ENCODE data around the gene MINK1. TPM values are rescaled to one million over a fixed set of nuclear protein-coding genes. Genes with fewer than 3 reads are reported as not detected.

The MINK1 gene
- total RNA-seq, 1 donor from 2014 or later: 63.2 TPM

- Histone ChIP-seq H3K27me3 (ENCODE audit: insufficient read depth, low read length) (no peaks in the 10 kb centered on the region), H3K36me3 (ENCODE audit: insufficient read depth, low read length) (no peaks in the 10 kb centered on the region), H3K27ac (ENCODE audit: low read depth, low read length) (no peak overlapping the region), H4K20me1 (ENCODE audit: insufficient read depth, low read length) (peaks cover 26% of the 10 kb centered on the region), H2AFZ (ENCODE audit: low read depth, low read length) (no peak overlapping the region), H3K4me3 (ENCODE audit: insufficient read depth, low read depth, low read length) (no peak overlapping the region), H3K4me2 (ENCODE audit: low read length) (no peak overlapping the region), H3K4me1 (ENCODE audit: insufficient read depth, low read length) (no peaks in the 10 kb centered on the region), H3K79me2 (ENCODE audit: insufficient read depth, low read length) (no peaks in the 10 kb centered on the region), H3K9ac (ENCODE audit: low read length) (no peak overlapping the region), H3K9me3 (ENCODE audit: insufficient read depth, low read depth, low read length) (no peaks in the 10 kb centered on the region)
- no peak for DNase-seq (ENCODE audit: low read depth)
- Mint-ChIP-seq H3K4me3 (ENCODE audit: unreplicated experiment) (no peak overlapping the region), H3K4me1 (ENCODE audit: low read depth, unreplicated experiment) (no peaks in the 10 kb centered on the region), H3K27ac (ENCODE audit: unreplicated experiment) (no peak overlapping the region), H3K36me3 (ENCODE audit: low read depth, unreplicated experiment) (peaks cover 12% of the 10 kb centered on the region), H3K9me3 (ENCODE audit: unreplicated experiment) (no peaks in the 10 kb centered on the region), H3K27me3 (ENCODE audit: low read depth, unreplicated experiment) (no peaks in the 10 kb centered on the region)
- TF ChIP-seq EZH2 (IDR thresholded peaks at IDR 0.05; ENCODE audit: insufficient read depth, low read length): no peak
- FAIRE-seq: no peak
Observed at GRCh38 chr17:4884489-4884888, 51.3 kb downstream of the MINK1 start.

- no peak overlapping the region for H2AFZ ChIP-seq (ENCODE audit: low read depth, low read length)
- no peaks in the 10 kb centered on the region for H3K9me3 ChIP-seq (ENCODE audit: insufficient read depth, low read depth, low read length)
- Mint-ChIP-seq H3K27ac (ENCODE audit: unreplicated experiment) (no peak overlapping the region), H3K4me1 (ENCODE audit: low read depth, unreplicated experiment) (no peaks in the 10 kb centered on the region), H3K9me3 (ENCODE audit: unreplicated experiment) (no peaks in the 10 kb centered on the region), H3K27me3 (ENCODE audit: low read depth, unreplicated experiment) (no peaks in the 10 kb centered on the region), H3K4me3 (ENCODE audit: unreplicated experiment) (no peak overlapping the region), H3K36me3 (ENCODE audit: low read depth, unreplicated experiment) (peaks cover 5% of the 10 kb centered on the region)
- H3K9ac ChIP-seq (ENCODE audit: low read length): no peak overlapping the region
- H3K4me2 ChIP-seq (ENCODE audit: low read length): no peak overlapping the region
- H4K20me1 ChIP-seq (ENCODE audit: insufficient read depth, low read length): peaks cover 16% of the 10 kb centered on the region
- no peak overlapping the region for H3K4me3 ChIP-seq (ENCODE audit: insufficient read depth, low read depth, low read length)
- no peak overlapping the region for H3K27ac ChIP-seq (ENCODE audit: low read depth, low read length)
- no peaks in the 10 kb centered on the region for H3K27me3 ChIP-seq (ENCODE audit: insufficient read depth, low read length)
- FAIRE-seq: no peak
- TF ChIP-seq, protein P1, sequence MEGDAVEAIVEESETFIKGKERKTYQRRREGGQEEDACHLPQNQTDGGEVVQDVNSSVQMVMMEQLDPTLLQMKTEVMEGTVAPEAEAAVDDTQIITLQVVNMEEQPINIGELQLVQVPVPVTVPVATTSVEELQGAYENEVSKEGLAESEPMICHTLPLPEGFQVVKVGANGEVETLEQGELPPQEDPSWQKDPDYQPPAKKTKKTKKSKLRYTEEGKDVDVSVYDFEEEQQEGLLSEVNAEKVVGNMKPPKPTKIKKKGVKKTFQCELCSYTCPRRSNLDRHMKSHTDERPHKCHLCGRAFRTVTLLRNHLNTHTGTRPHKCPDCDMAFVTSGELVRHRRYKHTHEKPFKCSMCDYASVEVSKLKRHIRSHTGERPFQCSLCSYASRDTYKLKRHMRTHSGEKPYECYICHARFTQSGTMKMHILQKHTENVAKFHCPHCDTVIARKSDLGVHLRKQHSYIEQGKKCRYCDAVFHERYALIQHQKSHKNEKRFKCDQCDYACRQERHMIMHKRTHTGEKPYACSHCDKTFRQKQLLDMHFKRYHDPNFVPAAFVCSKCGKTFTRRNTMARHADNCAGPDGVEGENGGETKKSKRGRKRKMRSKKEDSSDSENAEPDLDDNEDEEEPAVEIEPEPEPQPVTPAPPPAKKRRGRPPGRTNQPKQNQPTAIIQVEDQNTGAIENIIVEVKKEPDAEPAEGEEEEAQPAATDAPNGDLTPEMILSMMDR (IDR thresholded peaks at IDR 0.05; ENCODE audit: insufficient read depth, low read depth, low read length): no peak
- no peak for TF ChIP-seq EZH2 (IDR thresholded peaks at IDR 0.05; ENCODE audit: insufficient read depth, low read length)
- no peak for DNase-seq (ENCODE audit: low read depth)
- H3K4me1 ChIP-seq (ENCODE audit: insufficient read depth, low read length): no peaks in the 10 kb centered on the region
- no peaks in the 10 kb centered on the region for H3K79me2 ChIP-seq (ENCODE audit: insufficient read depth, low read length)
- peaks cover 2% of the 10 kb centered on the region for H3K36me3 ChIP-seq (ENCODE audit: insufficient read depth, low read length)
Observed at GRCh38 chr17:4886830-4887229, 53.7 kb downstream of the MINK1 start.

DNA sequence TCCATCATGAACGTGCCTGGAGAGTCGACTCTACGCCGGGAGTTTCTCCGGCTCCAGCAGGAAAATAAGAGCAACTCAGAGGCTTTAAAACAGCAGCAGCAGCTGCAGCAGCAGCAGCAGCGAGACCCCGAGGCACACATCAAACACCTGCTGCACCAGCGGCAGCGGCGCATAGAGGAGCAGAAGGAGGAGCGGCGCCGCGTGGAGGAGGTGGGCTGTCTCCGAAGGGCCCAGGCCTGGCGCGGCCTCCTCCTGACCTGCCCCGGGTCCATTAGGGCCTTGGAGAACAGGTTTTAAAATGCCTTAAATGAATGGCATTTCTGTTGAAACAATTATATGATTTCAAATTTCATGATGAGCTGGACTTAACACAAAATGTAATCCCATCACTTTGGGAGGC lies 54.4 kb downstream of the MINK1 start:
- no peak for FAIRE-seq

More for the DNA sequence above, 54.4 kb downstream of the MINK1 start:
- Mint-ChIP-seq H3K36me3 (ENCODE audit: low read depth, unreplicated experiment) (peaks cover 3% of the 10 kb centered on the region), H3K4me3 (ENCODE audit: unreplicated experiment) (no peak overlapping the region), H3K27me3 (ENCODE audit: low read depth, unreplicated experiment) (no peaks in the 10 kb centered on the region), H3K4me1 (ENCODE audit: low read depth, unreplicated experiment) (no peaks in the 10 kb centered on the region), H3K27ac (ENCODE audit: unreplicated experiment) (no peak overlapping the region), H3K9me3 (ENCODE audit: unreplicated experiment) (no peaks in the 10 kb centered on the region)
- Histone ChIP-seq H3K36me3 (ENCODE audit: insufficient read depth, low read length) (peaks cover 2% of the 10 kb centered on the region), H3K27me3 (ENCODE audit: insufficient read depth, low read length) (no peaks in the 10 kb centered on the region), H3K27ac (ENCODE audit: low read depth, low read length) (no peak overlapping the region), H3K79me2 (ENCODE audit: insufficient read depth, low read length) (no peaks in the 10 kb centered on the region), H3K4me3 (ENCODE audit: insufficient read depth, low read depth, low read length) (no peak overlapping the region), H2AFZ (ENCODE audit: low read depth, low read length) (no peak overlapping the region), H3K9ac (ENCODE audit: low read length) (no peak overlapping the region), H3K9me3 (ENCODE audit: insufficient read depth, low read depth, low read length) (no peaks in the 10 kb centered on the region), H3K4me2 (ENCODE audit: low read length) (no peak overlapping the region), H3K4me1 (ENCODE audit: insufficient read depth, low read length) (no peaks in the 10 kb centered on the region), H4K20me1 (ENCODE audit: insufficient read depth, low read length) (peaks cover 9% of the 10 kb centered on the region)
- no peak for DNase-seq (ENCODE audit: low read depth)
- TF ChIP-seq, protein P1 (IDR thresholded peaks at IDR 0.05; ENCODE audit: insufficient read depth, low read depth, low read length): no peak
- no peak for TF ChIP-seq EZH2 (IDR thresholded peaks at IDR 0.05; ENCODE audit: insufficient read depth, low read length)
